Vagina (tissue), 2 donors: ENCODE data around the gene HS6ST2. TPM values are rescaled to one million over a fixed set of nuclear protein-coding genes. Genes with fewer than 3 reads are reported as not detected.

ENCODE experiments used
- DNase-seq, 2 donors: peaks; one replicate each; pipeline ENCODE4 v3.0.0-alpha.2; 2017; ENCODE audit errors: extremely low spot score in 2 of 2
- H3K27ac ChIP-seq: fragments of 200-600 bp; sonication (generic); one replicate; pipeline ENCODE4 v1.5.1; 2019
- H3K27me3 ChIP-seq: fragments of 200-600 bp; sonication (generic); one replicate; pipeline ENCODE4 v1.5.1; 2019
- H3K36me3 ChIP-seq, 2 donors: fragments of 200-600 bp; sonication (generic); one replicate each; pipeline ENCODE4 v1.5.1; 2017 to 2019
- H3K4me1 ChIP-seq: fragments of 200-600 bp; sonication (generic); one replicate; pipeline ENCODE4 v1.5.1; 2019
- H3K4me3 ChIP-seq, 2 donors: fragments of 200-600 bp; sonication (generic); 1 replicate in 1 of 2; 2 replicates in 1 of 2; pipeline ENCODE4 v1.5.1; 2016 to 2019
- H3K9me3 ChIP-seq: fragments of 200-600 bp; sonication (generic); one replicate; pipeline ENCODE4 v1.5.1; 2019
- CTCF ChIP-seq, 3 experiments: fragments of 450-650 bp in 2 of 3; fragments of 200-600 bp in 1 of 3; sonication (generic) in 1 of 3; IDR thresholded peaks; one replicate each; pipeline ENCODE4 v1.5.1; 2017 to 2019; ENCODE audit warnings: antibody characterized with exemption in 3 of 3, mild to moderate bottlenecking in 2 of 3, moderate library complexity in 2 of 3
- POLR2A ChIP-seq, 2 donors: fragments of 450-650 bp; IDR thresholded peaks; one replicate each; pipeline ENCODE4 v1.6.1; 2017; ENCODE audit warnings: antibody characterized with exemption in 2 of 2, mild to moderate bottlenecking in 2 of 2, moderate library complexity in 2 of 2
- POLR2AphosphoS5 ChIP-seq, 2 donors: sonication (generic); formaldehyde crosslinking; IDR thresholded peaks; one replicate each; pipeline ENCODE4 v1.9.0; 2017; ENCODE audit warnings: antibody characterized with exemption in 2 of 2, mild to moderate bottlenecking in 2 of 2, low read depth in 1 of 2; ENCODE audit not compliant: insufficient read depth in 1 of 2
- intact Hi-C: fragments of 100-400 bp; cut with DNase I; formaldehyde crosslinking; loops from one replicate; pipeline ENCODE4 v1.15.1; 2023
- total RNA-seq: library from RNA; depleted of rRNA; stranded (reverse); fragments of >200 nt; gene quantifications from one replicate; pipeline ENCODE4 v1.2.3, GENCODE V29; 2016

The HS6ST2 gene
- total RNA-seq, 1 donor from 2014 or later, result 0.74 TPM

GRCh38 chrX:132837967-132838366 lies 120.5 kb downstream of the HS6ST2 start:
- intact Hi-C loops, result no loop called here
- no peak for TF ChIP-seq CTCF (IDR thresholded peaks at IDR 0.05)
- TF ChIP-seq POLR2A (IDR thresholded peaks at IDR 0.05), result no peak
- TF ChIP-seq POLR2AphosphoS5 (IDR thresholded peaks at IDR 0.05; ENCODE audit: insufficient read depth in 1 of 2, low read depth in 1 of 2), result no peak
- no peak overlapping the region for H3K27ac ChIP-seq
- no peaks in the 10 kb centered on the region for H3K4me1 ChIP-seq
- H3K4me3 ChIP-seq, result no peak overlapping the region
- H3K9me3 ChIP-seq, result no peaks in the 10 kb centered on the region
- H3K36me3 ChIP-seq, result no peaks in the 10 kb centered on the region
- no peak for DNase-seq
- no peaks in the 10 kb centered on the region for H3K27me3 ChIP-seq

GRCh38 chrX:132837126-132837525 lies 121.3 kb downstream of the HS6ST2 start:
- no peaks in the 10 kb centered on the region for H3K4me1 ChIP-seq
- no peak overlapping the region for H3K4me3 ChIP-seq
- H3K27me3 ChIP-seq, result no peaks in the 10 kb centered on the region
- intact Hi-C loops, result no loop called here
- H3K9me3 ChIP-seq, result no peaks in the 10 kb centered on the region
- H3K36me3 ChIP-seq, result no peaks in the 10 kb centered on the region
- no peak for TF ChIP-seq CTCF (IDR thresholded peaks at IDR 0.05)
- TF ChIP-seq POLR2A (IDR thresholded peaks at IDR 0.05), result no peak
- TF ChIP-seq POLR2AphosphoS5 (IDR thresholded peaks at IDR 0.05; ENCODE audit: insufficient read depth in 1 of 2, low read depth in 1 of 2), result no peak
- H3K27ac ChIP-seq, result no peak overlapping the region
- no peak for DNase-seq

GRCh38 chrX:132836471-132836870 lies 122.0 kb downstream of the HS6ST2 start:
- Histone ChIP-seq H3K9me3 (no peaks in the 10 kb centered on the region), H3K4me1 (no peaks in the 10 kb centered on the region)
- intact Hi-C loops, result no loop called here

GRCh38 chrX:132834741-132835140 lies 123.7 kb downstream of the HS6ST2 start:
- H3K4me1 ChIP-seq, result no peaks in the 10 kb centered on the region
- H3K27ac ChIP-seq, result no peak overlapping the region
- TF ChIP-seq POLR2A (IDR thresholded peaks at IDR 0.05) (no peak), POLR2AphosphoS5 (IDR thresholded peaks at IDR 0.05; ENCODE audit: insufficient read depth in 1 of 2, low read depth in 1 of 2) (no peak), CTCF (IDR thresholded peaks at IDR 0.05) (no peak)
- no peaks in the 10 kb centered on the region for H3K9me3 ChIP-seq
- intact Hi-C loops, result no loop called here
- H3K36me3 ChIP-seq, result no peaks in the 10 kb centered on the region
- H3K27me3 ChIP-seq, result no peaks in the 10 kb centered on the region
- H3K4me3 ChIP-seq, result no peak overlapping the region
- no peak for DNase-seq

More at GRCh38 chrX:132836471-132836870, 122.0 kb downstream of the HS6ST2 start:
- no peak overlapping the region for H3K27ac ChIP-seq
- DNase-seq, result no peak
- H3K36me3 ChIP-seq, result no peaks in the 10 kb centered on the region
- H3K4me3 ChIP-seq, result no peak overlapping the region
- TF ChIP-seq POLR2A (IDR thresholded peaks at IDR 0.05) (no peak), CTCF (IDR thresholded peaks at IDR 0.05) (no peak)
- no peaks in the 10 kb centered on the region for H3K27me3 ChIP-seq

- Histone ChIP-seq H3K36me3 (no peaks in the 10 kb centered on the region), H3K27me3 (no peaks in the 10 kb centered on the region), H3K9me3 (no peaks in the 10 kb centered on the region), H3K4me3 (no peak overlapping the region), H3K4me1 (no peaks in the 10 kb centered on the region), H3K27ac (no peak overlapping the region)
- no peak for DNase-seq
- intact Hi-C loops, result no loop called here
- TF ChIP-seq POLR2A (IDR thresholded peaks at IDR 0.05), result no peak
- TF ChIP-seq CTCF (IDR thresholded peaks at IDR 0.05), result no peak
- no peak for TF ChIP-seq POLR2AphosphoS5 (IDR thresholded peaks at IDR 0.05; ENCODE audit: insufficient read depth in 1 of 2, low read depth in 1 of 2)
Observed at GRCh38 chrX:132834109-132834508, 124.3 kb downstream of the HS6ST2 start.
